ENCODE data around the gene ACER2.

GRCh38 chr9:19496321-19497050 is 87.7 kb downstream of the ACER2 start:
- TF ChIP-seq POLR2A (IDR thresholded peaks at IDR 0.05) (no peak), CTCF (IDR thresholded peaks at IDR 0.05) (no peak)
